GM21528 (cell line): ENCODE measurements around the gene CDK4.
A peak's percentile ranks its signal among the peaks of the same experiment; 100 is the strongest.

Experiments
- ATAC-seq: cut with Tn5 transposase; IDR thresholded peaks from one replicate; pipeline ENCODE4 v1.9.1; 2021; ENCODE audit warnings: mild to moderate bottlenecking, moderate library complexity; ENCODE audit not compliant: unreplicated experiment, low FRiP score

CDK4 gene

DNA sequence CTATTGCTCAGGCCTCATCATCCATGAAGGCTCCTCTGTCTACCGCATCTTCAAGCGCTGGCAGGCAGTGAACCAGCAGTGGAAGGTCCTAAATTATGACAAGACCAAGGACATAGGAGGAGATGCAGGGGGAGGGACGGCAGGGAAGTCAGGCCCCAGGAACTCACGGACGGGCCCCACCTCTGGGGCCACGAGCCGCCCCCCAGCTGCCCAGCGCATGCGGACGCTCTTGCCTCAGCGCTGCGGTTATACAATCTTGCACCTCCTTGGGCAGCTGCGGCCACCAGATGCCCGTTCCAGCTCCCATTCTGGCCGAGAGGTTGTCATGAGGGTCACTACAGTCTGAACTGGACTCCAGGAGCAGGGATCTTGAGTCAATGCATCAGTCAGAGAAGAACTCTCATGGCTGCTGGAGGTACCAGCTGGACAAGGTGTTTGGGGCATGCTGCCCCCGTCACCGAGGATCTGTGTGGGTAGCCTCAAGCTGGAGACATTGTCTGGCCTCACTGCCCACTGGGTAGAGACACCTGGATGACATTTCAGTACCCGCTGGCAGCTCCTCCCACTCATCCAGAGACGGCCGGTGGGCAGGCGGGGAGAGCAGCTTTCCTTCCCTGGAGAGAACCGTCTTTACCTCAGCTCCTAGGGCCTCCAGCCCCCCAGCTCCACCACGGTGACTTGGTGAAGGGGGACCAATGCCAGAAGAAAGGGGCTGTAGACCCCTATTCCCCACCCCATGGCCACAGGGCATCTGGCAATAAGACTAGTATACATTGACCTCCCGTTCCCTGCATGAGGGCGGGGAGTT is 6.6 kb upstream of the CDK4 start:
- no peak for ATAC-seq

DNA sequence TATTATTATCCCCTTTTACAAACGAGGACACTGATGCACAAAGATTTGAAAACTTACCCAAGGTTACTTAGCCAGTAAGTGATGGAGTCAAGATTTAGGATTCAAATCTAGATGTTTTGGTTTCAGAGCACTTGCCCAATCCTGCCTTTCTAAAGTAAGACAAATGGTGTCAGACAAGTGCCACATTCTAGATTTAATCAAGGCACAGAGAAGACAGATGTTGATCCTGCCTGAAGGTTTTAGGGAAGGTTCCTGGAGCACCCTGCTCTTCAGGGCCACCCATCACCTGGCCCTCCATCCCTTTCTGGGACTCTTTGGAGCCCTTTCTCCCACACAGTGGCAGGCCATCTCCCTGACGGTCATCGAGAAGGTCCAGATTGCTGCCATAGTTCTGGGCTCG is 5.7 kb upstream of the CDK4 start:
- no peak for ATAC-seq

DNA sequence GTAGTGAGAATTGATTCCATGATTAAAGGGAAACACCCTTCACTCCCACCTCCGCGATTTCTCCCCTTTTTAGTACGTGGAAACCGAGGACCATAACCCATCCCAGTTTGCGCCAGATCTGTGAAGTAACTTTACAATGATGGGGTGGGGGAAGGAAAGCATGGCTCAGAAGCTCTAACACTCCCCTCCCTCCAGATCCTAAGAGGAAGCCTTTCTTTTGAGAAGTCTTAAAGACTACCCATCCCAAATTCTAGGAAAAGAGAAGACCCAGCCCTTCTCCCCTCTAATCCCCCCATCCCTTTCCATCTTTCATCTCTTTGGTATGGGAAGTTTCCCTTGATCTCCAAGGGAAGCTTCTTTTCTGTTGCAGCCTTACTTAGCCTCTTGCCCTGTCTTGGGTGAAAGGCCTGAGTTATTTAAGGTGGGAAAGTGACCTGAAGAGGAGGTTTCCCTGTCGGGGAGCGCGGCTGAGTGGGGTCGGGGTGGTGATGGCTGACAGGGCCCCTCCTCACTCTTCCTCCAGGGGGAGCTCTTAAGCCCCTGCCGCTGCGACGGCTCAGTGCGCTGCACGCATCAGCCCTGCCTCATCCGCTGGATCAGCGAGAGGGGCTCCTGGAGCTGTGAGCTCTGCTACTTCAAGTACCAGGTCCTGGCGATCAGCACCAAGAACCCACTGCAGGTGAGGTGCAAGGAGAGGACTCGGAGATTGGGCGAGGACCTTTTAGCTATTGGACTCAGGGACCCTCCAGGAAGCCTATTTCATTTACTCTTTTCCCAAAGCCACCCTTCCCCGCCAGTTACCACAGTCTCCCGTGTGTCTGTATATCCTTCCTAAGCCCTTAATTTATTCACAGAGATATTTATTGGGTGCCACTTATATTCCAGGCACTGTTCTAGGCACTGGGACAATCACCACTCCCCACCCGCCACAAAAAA is 4.6 kb upstream of the CDK4 start:
- ATAC-seq, result no peak

DNA sequence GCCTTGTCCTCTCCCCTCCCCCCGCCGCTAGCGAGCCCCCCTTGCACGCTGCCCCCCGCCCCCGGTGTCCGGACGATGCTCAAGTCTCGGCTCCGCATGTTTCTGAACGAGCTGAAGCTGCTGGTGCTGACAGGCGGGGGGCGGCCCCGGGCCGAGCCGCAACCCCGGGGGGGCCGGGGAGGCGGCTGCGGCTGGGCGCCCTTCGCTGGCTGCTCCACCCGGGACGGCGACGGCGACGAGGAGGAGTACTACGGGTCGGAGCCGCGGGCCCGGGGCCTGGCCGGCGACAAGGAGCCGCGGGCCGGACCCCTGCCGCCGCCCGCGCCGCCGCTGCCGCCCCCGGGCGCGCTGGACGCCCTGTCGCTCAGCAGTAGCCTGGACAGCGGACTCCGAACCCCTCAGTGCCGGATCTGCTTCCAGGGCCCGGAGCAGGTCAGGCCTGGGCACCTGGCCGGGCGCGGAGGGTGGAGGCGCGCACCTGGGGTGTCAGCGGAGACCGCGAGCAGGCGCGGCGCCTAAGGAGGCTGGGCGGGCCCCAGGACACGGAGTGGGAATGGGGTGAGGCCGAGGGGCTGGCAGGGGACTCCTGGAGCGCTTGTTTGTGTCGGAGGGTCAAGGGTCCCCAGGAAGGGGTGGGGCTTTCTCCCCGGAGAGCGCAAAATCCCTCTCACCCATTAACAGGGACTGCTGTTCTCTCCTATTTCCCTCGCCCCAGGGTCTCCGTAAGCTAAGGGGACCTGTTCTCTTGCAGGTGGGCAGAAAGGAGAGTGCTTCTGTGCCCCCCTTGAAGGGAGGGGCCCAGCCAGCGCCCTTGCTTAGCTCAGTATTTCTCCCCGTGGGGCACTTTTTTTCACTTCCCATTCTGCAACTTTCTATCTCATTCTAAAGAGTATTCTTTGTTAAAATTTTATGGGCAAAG is 3.6 kb upstream of the CDK4 start:
- no peak for ATAC-seq

DNA sequence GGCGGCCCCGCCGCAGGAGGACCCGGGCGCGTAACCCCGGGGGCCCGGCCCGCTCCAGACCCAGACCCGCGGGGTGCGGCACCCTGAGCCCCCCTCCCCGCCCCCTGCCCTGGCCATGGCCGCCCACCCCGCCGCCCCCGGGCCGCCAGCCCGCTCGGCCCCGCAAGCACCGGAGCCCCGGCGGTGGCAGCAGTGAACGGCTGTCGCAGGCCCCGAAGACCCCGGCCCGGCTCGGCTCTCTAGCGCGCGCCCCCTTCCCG is 3.0 kb upstream of the CDK4 start:
- ATAC-seq, result no peak

DNA sequence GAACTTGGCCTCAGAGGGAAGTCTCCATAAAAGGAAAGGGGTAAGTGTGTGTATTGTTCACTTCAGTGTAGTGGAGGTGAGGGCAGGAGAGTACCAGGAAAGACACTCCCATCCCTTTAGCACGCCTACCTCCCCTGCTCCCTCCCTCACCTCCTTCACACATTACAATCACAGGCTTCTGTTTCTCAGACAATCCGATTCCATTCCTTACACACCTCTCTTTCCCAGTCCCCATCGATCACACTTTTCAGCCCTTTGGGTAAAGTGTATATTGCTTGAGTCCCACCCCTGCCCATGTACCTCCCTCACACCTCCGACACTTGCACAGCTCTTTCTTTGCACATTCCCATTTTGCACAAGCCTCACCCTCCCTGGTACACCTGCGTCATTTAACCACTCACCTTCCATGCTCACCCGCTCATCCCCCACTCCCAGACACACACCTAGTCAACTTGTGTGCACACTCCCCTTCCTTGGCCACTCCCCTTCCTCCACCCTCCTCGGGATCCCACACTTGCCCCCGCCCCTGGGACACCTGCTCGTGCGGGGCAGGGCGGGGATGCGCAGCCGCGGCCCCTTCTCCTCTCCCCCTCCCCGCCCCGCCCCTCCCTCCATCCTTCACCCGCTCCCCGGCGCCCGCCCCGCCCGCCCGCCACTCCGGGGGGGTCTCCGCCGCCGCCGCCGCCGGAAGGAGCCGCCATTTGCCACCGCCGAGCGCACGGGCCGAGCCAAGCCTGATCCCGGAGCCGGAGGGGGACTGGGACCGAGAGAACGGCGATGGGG is 2.5 kb upstream of the CDK4 start, which contains the start of gene MARCHF9:
Gene MARCHF9 (plus strand): TSS at position 693 of the 783 bp plus-strand sequence. CDS start 426 bp downstream, outside the sequence.
- peak; percentile 36 for ATAC-seq

DNA sequence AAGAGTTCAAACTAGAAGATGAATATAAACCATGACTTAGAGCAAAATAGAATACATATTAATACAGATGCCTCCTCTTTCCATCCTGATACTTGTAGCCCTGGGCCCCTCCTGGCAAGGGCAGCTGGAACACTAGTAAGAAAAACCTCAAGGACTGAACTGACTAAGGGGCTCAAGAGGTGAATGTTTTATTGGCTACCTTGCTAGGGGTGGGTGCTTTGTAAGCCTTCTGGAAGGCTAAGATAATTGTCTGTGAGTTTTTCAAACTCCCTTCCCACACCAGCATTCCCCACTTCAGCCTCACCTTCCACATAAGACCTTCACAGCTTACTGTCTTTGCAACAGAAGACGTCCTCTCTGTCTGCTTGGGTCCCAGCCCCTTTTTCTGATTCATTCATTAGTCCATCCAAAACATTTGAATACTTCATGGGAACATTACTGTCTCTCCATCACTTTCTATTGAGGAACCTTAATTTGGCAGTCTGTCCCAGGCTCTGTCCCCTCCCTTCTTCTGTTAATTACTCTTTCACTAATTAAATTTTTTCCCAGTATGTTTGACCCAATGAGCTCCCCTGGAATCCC is 1.7 kb upstream of the CDK4 start:
- ATAC-seq, result no peak

DNA sequence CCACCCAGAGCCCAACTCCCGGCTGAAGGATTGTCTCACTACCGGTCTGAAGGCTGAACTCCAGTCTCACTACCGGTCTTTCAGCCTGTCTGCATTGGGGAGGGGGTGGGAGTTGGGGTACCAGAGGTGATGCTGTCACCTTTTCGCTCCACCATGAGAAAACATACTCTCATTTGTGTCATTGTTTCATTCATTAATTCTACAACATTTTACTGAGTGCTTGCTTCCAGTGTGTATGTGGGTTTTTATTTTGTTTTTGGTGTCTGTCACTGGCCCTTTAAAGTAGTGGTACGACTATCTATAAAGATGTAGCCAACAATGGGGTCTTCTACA is 524 bp upstream of the CDK4 start:
- ATAC-seq, result no peak

DNA sequence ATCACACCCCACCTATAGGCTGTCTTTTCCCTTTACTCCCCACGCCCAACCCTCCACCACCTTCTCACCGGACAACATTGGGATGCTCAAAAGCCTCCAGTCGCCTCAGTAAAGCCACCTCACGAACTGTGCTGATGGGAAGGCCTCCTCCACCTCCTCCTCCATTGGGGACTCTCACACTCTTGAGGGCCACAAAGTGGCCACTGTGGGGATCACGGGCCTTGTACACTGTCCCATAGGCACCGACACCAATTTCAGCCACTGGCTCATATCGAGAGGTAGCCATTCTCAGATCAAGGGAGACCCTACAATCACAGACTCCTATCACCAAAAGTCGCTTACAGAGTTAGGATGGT is 700 bp downstream of the CDK4 start:
- ATAC-seq, result no peak

DNA sequence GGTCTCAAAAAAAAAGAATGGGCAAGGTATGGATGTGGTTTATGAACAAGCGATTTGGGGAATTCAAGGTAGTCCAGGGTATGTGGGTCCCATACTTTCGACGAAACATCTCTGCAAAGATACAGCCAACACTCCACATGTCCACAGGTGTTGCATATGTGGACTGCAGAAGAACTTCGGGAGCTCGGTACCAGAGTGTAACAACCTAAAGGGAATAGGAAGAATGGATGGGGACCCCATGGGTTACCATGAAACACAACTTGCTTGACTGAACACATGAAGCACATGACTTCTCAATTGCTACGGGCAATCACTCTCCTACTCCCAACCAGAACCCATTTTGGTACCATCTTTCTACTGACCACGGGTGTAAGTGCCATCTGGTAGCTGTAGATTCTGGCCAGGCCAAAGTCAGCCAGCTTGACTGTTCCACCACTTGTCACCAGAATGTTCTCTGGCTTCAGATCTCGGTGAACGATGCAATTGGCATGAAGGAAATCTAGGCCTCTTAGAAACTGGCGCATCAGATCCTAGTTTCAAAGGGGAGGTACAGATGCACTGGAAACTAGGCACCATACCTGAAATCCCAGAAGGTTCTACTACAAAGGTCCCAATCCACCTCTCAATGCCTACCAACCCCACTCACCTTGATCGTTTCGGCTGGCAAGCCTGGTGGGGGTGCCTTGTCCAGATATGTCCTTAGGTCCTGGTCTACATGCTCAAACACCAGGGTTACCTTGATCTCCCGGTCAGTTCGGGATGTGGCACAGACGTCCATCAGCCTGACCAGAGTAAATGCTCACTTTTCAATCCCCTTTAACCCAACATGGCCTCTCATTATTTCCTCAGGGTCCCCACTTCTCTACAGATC is 1.3 kb downstream of the CDK4 start:
- no peak for ATAC-seq

DNA sequence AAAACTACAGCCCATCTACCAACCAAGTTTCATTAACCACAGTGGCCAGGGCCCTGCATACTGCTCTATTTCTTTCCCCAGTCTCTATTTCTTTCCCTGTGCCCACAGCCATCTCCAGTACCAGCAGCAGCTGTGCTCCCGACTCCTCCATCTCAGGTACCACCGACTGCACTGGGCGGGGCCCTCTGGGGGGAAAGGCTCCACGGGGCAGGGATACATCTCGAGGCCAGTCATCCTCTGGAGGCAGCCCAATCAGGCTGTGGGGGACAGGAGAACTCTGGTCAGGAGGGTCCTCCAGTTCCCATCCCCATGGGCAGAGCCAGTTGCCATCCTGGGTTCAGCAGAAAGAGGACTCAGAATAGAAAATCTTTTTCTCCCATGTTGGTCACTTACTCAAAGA is 3.0 kb downstream of the CDK4 start:
- no peak for ATAC-seq

DNA sequence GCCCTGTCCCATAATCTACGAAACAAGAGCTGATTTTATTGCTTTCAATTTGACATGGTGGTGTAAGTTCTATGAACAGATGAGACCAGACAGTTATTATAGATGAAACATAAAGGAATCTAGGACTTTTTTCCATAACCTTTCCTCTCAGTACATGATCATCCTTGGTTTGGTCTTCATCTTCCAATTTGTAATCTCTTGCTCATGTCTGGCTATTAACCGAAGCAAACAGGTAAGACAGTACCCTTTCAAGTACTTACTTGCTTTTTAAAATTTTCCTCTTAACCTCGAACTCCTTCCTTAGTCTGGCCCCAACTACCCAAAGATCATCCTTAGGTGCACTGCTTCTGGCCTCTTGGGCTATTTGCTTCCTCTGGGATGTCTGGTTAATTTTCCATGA is 6.1 kb downstream of the CDK4 start:
- ATAC-seq, result no peak

DNA sequence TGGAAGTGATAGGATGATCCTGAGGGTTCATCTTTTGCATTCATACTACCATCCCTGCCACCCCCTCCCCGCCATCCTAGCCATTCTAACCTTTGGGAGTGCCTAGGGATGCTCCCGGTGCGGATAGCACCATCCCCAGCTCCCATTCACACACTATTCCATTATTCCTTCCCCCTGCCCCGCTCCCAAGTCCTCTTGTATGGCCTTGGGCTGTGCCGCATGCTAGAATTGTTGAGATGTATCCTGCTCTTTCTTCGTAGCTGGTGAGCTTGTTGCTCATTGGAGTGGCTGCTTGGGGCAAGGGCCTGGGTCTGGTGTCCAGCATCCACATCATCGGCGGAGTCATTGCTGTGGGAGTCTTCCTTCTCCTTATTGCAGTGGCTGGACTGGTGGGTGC is 6.6 kb downstream of the CDK4 start:
- ATAC-seq, result no peak

DNA sequence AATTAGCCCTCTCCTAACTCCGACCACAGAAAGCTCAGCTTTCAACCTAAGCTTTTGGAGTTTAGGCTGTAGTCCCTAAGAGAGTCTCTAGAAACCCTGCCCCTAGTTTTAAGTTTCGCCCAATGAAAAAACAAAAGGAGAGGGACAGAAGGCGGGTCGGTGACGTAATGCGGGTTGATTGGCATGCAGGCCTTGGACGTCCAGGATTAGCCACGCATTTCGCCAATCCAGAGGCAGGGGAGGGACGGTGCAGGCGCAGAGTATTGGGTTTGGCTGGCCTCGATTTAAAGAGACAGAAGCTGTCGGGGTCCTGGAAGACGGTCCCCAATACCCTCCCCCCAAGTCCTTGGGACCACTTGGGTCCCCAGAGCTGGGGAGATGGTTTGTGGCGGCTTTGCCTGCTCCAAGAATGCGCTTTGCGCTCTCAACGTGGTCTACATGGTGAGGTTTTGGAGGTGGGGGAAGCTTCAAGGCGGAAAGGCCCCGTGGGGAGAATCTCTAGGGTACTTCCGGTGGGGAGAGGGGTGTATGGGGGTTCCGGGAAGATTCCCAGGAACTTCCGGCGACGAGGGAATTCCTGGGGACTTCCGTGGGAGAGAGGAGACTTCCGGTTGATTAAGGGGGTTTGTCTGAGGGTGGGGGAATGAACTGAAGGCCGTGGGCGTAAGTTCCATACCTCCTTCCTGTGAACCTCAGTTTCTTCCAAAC is 7.2 kb downstream of the CDK4 start, which contains the start of gene TSPAN31:
Gene TSPAN31 (plus strand): TSS at position 263 of the 708 bp plus-strand sequence. CDS start 116 bp downstream, at position 379.
- ATAC-seq, result peak; percentile 80

DNA sequence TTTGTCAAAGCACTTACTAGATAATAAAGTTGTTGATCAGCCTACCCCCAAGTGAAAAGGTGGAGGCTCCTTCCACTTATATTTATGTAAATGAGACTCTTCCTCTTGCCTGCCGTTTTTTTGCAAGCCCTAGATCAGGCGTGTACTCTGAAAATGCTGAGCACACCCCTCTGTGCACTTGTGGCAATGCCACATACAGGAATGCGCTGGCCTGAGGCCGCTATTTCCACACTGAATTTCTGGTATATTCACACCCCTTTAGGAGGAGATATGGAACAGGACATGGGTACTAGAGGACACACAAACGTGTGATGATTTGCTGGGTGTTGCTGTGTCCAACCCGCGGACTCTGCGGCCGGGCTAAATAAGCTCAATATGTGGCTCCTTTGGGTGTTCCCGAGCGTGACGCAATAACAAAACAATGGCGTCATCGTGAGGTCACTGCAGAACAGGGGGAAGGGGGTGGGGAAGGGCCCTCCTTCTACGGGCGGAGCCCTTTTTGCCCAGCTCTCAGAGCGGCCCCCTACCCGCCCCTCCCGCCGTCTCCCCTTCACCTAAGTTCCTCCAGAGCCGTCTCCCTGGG is 7.8 kb downstream of the CDK4 start:
- peak; percentile 33 for ATAC-seq

DNA sequence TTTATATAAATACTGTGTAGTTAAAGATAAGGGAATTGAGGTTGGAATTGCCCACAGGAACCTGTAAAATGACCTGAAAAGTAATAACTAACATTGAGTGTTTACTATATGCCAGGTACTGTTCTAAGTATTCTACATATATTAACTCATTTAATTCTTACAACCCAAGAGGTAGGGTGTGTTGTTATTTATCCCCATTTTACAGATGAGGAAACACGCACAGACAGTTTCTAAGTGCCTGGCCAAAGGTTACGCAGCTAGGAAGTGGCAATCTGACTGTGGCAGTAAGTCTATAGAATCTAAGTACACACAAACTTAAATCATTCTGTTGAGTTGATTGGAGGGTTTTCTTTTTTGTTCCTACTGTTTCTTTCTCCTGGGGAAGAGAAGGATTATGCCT is 8.3 kb downstream of the CDK4 start:
- ATAC-seq, result no peak

DNA sequence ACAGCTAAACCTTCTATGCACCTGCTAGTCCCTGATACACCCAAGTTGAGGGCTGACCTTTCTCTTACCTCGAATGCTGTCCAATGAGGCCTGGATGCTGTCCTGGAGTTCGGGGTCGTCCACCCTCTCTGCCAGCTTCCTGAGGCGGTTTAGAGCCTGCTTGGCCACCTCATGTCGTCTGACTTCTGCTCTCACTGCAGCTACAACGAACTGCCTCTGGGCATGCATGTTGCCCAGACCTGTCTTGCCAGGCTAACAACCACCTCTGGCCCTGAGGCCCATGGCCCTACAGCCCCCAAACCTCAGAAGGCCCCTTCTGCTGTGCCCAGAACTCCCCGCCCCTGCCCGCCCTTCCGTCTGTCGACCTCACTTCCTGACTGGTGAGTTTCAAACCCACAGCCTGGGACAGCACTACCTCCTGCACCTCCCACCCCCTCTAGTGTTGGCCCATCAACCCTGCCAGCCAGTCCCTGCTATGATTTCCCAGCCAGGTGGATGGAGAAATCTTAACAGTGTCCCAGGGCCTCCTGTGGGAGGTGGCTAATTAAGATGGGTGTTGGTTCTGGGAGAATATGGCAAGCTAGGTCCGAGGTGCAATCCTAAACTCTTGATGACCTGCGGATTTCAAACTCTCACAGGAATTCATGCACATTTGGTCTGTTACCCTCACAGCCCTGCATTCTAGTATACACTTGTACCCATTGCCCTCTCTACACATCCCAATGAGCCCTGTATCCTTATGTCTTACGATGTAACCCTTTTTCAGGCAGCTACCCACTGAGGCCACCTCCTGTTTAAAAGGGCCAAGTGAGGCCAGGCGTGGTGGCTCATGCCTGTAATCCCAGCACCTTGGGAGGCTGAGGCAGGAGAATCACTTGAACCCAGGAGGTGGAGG is 10.0 kb downstream of the CDK4 start:
- peak; percentile 55 for ATAC-seq
